ENCODE measurements around the gene CLCC1. TPM values are rescaled to one million over a fixed set of nuclear protein-coding genes. Genes with fewer than 3 reads are reported as not detected.

CLCC1 gene
- total RNA-seq, 1 donor from 2014 or later: 33.2 TPM

Small RNA genes within 50 kb of the gene (small RNA-seq; reads per million reads assigned to genes)
- not detected for gene BX679664.2

Other genes starting within 250 kb of the CLCC1 start
- gene STXBP3, start 216.8 kb downstream of the CLCC1 start, total RNA-seq: 40.7 TPM
- 1.7 TPM for gene AKNAD1, start 106.4 kb downstream of the CLCC1 start, total RNA-seq
- 41.0 TPM for gene GPSM2, start 86.5 kb downstream of the CLCC1 start, total RNA-seq
- 285 TPM for gene WDR47, start 78.6 kb upstream of the CLCC1 start, total RNA-seq
- 53.5 TPM for gene TAF13, start 112.5 kb upstream of the CLCC1 start, total RNA-seq
- gene TMEM167B, start 127.3 kb upstream of the CLCC1 start, total RNA-seq: 48.2 TPM
- 19.5 TPM for gene ELAPOR1, start 150.6 kb upstream of the CLCC1 start, total RNA-seq